ENCODE measurements around the gene KIF1C. TPM values are rescaled to one million over a fixed set of nuclear protein-coding genes. Genes with fewer than 3 reads are reported as not detected.
A peak's percentile ranks its signal among the peaks of the same experiment; 100 is the strongest.

KIF1C gene
- total and polyA plus RNA-seq, 9 of the 15 experiments (the other 6 are each of a cell fraction or from before 2014, with no cell fraction given) = 0.38 to 68.4 (median 25.1) TPM

GRCh38 chr17:5049314-5049841 is 51.6 kb downstream of the KIF1C start:
- Histone ChIP-seq H3K27me3 (ENCODE audit: control insufficient read depth in 2 of 2, insufficient read depth in 2 of 2, low read length in 2 of 2) (no peaks in the 10 kb centered on the region), H3K4me1 (replicated peaks in 1 of 2; ENCODE audit: control insufficient read depth in 2 of 2, insufficient read depth in 2 of 2, low read length in 2 of 2) (no peaks in the 10 kb centered on the region; a peak in 1 of 5 replicates), H3K9me1 (ENCODE audit: control insufficient read depth, insufficient read depth, low read length) (no peaks in the 10 kb centered on the region), H3K4me2 (ENCODE audit: insufficient read depth, low read length) (no peak overlapping the region), H3K79me2 (ENCODE audit: control insufficient read depth, insufficient read depth, low read length) (no peaks in the 10 kb centered on the region), H3K9me3 (replicated peaks; ENCODE audit: control insufficient read depth, insufficient read depth, low read depth, low read length) (no peaks in the 10 kb centered on the region), H4K20me1 (replicated peaks; ENCODE audit: control insufficient read depth, insufficient read depth, low read length) (no peaks in the 10 kb centered on the region), H3K4me3 (no peak overlapping the region), H3K36me3 (ENCODE audit: control insufficient read depth, insufficient read depth, low read length) (no peaks in the 10 kb centered on the region), H3K27ac (ENCODE audit: extremely low read depth, low read depth, low read length) (no peak overlapping the region), H3K9ac (ENCODE audit: insufficient read depth in 1 of 2, low read depth in 2 of 2, low read length in 2 of 2) (no peak overlapping the region), H2AFZ (ENCODE audit: low read depth, low read length) (0 out of 2 replicates have a peak overlapping the region, but pooled peaks have one; percentile 16)
- BruUV-seq (replicated peaks) = no TSS peak
- intact Hi-C loops (cut with micrococcal nuclease) = no loop called here
- in situ Hi-C loops (cut with MboI) = no loop called here
- 43% methylated on average over 3 of the region's 5 CpGs for WGBS (ENCODE audit: insufficient coverage, low coverage, missing lambda C conversion rate)
- POLR2A ChIA-PET = interaction anchor here (0.6 to 0.9 kb wide), 3 partner anchors 22 to 223 kb away, joined by 3 to 4 read pairs (median 3); no protein-coding TSS in a partner anchor
- FAIRE-seq (no peak), DNase-seq (ENCODE audit: extremely low read depth in 1 of 4, low spot score in 3 of 4) (no peak), ATAC-seq (no peak)
- CTCF ChIA-PET (ENCODE audit: low intra/inter-chr PET ratio) = interaction anchor here (0.7 kb wide), 1 partner anchor 1372 kb away, joined by 5 read pairs; no protein-coding TSS in a partner anchor
- TF ChIP-seq HNRNPK (IDR thresholded peaks at IDR 0.05; ENCODE audit: low read depth, low read length, poor library complexity, severe bottlenecking) (no peak), MEF2A (IDR thresholded peaks at IDR 0.05; ENCODE audit: control insufficient read depth, low read depth, low read length) (no peak), SMARCE1 (IDR thresholded peaks at IDR 0.05) (no peak), CREB1 (IDR thresholded peaks at IDR 0.05) (no peak), CREB1 (CRISPR knock-in tag; IDR thresholded peaks at IDR 0.05) (no peak), MCM5 (IDR thresholded peaks at IDR 0.05; ENCODE audit: low read depth) (no peak), DMBX1 (CRISPR knock-in tag; IDR thresholded peaks at IDR 0.05; ENCODE audit: borderline replicate concordance) (no peak), ZKSCAN1 (IDR thresholded peaks at IDR 0.05; ENCODE audit: low read depth, low read length) (no peak), JUNB (CRISPR knock-in tag; conservative IDR thresholded peaks at IDR 0.05) (no peak), SRF (CRISPR knock-in tag; IDR thresholded peaks at IDR 0.05) (no peak), ZKSCAN8 (CRISPR knock-in tag; IDR thresholded peaks at IDR 0.05) (no peak), MBD2 (IDR thresholded peaks at IDR 0.05; ENCODE audit: borderline replicate concordance, low read depth) (no peak)
- TF ChIP-seq, protein P1, sequence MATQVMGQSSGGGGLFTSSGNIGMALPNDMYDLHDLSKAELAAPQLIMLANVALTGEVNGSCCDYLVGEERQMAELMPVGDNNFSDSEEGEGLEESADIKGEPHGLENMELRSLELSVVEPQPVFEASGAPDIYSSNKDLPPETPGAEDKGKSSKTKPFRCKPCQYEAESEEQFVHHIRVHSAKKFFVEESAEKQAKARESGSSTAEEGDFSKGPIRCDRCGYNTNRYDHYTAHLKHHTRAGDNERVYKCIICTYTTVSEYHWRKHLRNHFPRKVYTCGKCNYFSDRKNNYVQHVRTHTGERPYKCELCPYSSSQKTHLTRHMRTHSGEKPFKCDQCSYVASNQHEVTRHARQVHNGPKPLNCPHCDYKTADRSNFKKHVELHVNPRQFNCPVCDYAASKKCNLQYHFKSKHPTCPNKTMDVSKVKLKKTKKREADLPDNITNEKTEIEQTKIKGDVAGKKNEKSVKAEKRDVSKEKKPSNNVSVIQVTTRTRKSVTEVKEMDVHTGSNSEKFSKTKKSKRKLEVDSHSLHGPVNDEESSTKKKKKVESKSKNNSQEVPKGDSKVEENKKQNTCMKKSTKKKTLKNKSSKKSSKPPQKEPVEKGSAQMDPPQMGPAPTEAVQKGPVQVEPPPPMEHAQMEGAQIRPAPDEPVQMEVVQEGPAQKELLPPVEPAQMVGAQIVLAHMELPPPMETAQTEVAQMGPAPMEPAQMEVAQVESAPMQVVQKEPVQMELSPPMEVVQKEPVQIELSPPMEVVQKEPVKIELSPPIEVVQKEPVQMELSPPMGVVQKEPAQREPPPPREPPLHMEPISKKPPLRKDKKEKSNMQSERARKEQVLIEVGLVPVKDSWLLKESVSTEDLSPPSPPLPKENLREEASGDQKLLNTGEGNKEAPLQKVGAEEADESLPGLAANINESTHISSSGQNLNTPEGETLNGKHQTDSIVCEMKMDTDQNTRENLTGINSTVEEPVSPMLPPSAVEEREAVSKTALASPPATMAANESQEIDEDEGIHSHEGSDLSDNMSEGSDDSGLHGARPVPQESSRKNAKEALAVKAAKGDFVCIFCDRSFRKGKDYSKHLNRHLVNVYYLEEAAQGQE (IDR thresholded peaks at IDR 0.05; ENCODE audit: borderline replicate concordance) = no peak
- TF ChIP-seq, protein P1 (CRISPR knock-in tag; IDR thresholded peaks at IDR 0.05; ENCODE audit: low read depth) = no peak
- TF ChIP-seq, protein P2, sequence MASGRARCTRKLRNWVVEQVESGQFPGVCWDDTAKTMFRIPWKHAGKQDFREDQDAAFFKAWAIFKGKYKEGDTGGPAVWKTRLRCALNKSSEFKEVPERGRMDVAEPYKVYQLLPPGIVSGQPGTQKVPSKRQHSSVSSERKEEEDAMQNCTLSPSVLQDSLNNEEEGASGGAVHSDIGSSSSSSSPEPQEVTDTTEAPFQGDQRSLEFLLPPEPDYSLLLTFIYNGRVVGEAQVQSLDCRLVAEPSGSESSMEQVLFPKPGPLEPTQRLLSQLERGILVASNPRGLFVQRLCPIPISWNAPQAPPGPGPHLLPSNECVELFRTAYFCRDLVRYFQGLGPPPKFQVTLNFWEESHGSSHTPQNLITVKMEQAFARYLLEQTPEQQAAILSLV (tag; IDR thresholded peaks at IDR 0.05) = no peak

Data from K562 (cell line).